ENCODE data around the gene NKX1-1.

NKX1-1 gene

GRCh38 chr4:1361431-1361830, 44.8 kb downstream of the NKX1-1 start:
- FAIRE-seq (no peak), DNase-seq (ENCODE audit: insufficient read length, low spot score) (no peak)
- TF ChIP-seq POLR2AphosphoS5 (IDR thresholded peaks at IDR 0.05; ENCODE audit: low read depth, low read length) (no peak), SPI1 (IDR thresholded peaks at IDR 0.05; ENCODE audit: low read depth, low read length) (no peak), PAX5 (IDR thresholded peaks at IDR 0.05; ENCODE audit: insufficient read depth, low read length, severe bottlenecking) (no peak), POU2F2 (IDR thresholded peaks at IDR 0.05; ENCODE audit: low read depth, low read length) (no peak), POLR2A (IDR thresholded peaks at IDR 0.05; ENCODE audit: low read depth, low read length) (no peak), TAF1 (IDR thresholded peaks at IDR 0.05; ENCODE audit: low read depth, low read length) (no peak)

GRCh38 chr4:1360423-1361283, 45.6 kb downstream of the NKX1-1 start:
- TF ChIP-seq SPI1 (IDR thresholded peaks at IDR 0.05; ENCODE audit: low read depth, low read length) (no peak), POU2F2 (IDR thresholded peaks at IDR 0.05; ENCODE audit: low read depth, low read length) (no peak), TAF1 (IDR thresholded peaks at IDR 0.05; ENCODE audit: low read depth, low read length) (no peak), POLR2A (IDR thresholded peaks at IDR 0.05; ENCODE audit: low read depth, low read length) (no peak), PAX5 (IDR thresholded peaks at IDR 0.05; ENCODE audit: insufficient read depth, low read length, severe bottlenecking) (no peak), POLR2AphosphoS5 (IDR thresholded peaks at IDR 0.05; ENCODE audit: low read depth, low read length) (no peak)
- FAIRE-seq (no peak), DNase-seq (ENCODE audit: insufficient read length, low spot score) (no peak)

- FAIRE-seq (no peak), DNase-seq (ENCODE audit: insufficient read length, low spot score) (no peak)
- TF ChIP-seq PAX5 (IDR thresholded peaks at IDR 0.05; ENCODE audit: insufficient read depth, low read length, severe bottlenecking) (no peak), POLR2A (IDR thresholded peaks at IDR 0.05; ENCODE audit: low read depth, low read length) (no peak), TAF1 (IDR thresholded peaks at IDR 0.05; ENCODE audit: low read depth, low read length) (no peak), SPI1 (IDR thresholded peaks at IDR 0.05; ENCODE audit: low read depth, low read length) (no peak), POLR2AphosphoS5 (IDR thresholded peaks at IDR 0.05; ENCODE audit: low read depth, low read length) (no peak), POU2F2 (IDR thresholded peaks at IDR 0.05; ENCODE audit: low read depth, low read length) (no peak)
These were observed 46.3 kb downstream of the NKX1-1 start for GRCh38 chr4:1359976-1360375.

- no peak for FAIRE-seq
- DNase-seq (ENCODE audit: insufficient read length, low spot score) = no peak
- TF ChIP-seq TAF1 (IDR thresholded peaks at IDR 0.05; ENCODE audit: low read depth, low read length) = no peak
- no peak for TF ChIP-seq POU2F2 (IDR thresholded peaks at IDR 0.05; ENCODE audit: low read depth, low read length)
- TF ChIP-seq PAX5 (IDR thresholded peaks at IDR 0.05; ENCODE audit: insufficient read depth, low read length, severe bottlenecking) = no peak
- no peak for TF ChIP-seq POLR2AphosphoS5 (IDR thresholded peaks at IDR 0.05; ENCODE audit: low read depth, low read length)
- no peak for TF ChIP-seq SPI1 (IDR thresholded peaks at IDR 0.05; ENCODE audit: low read depth, low read length)
- TF ChIP-seq POLR2A (IDR thresholded peaks at IDR 0.05; ENCODE audit: low read depth, low read length) = no peak
These were observed 47.1 kb downstream of the NKX1-1 start for GRCh38 chr4:1359144-1359501.

- FAIRE-seq = no peak
- no peak for DNase-seq (ENCODE audit: insufficient read length, low spot score)
- no peak for TF ChIP-seq POLR2AphosphoS5 (IDR thresholded peaks at IDR 0.05; ENCODE audit: low read depth, low read length)
- no peak for TF ChIP-seq TAF1 (IDR thresholded peaks at IDR 0.05; ENCODE audit: low read depth, low read length)
- no peak for TF ChIP-seq SPI1 (IDR thresholded peaks at IDR 0.05; ENCODE audit: low read depth, low read length)
- no peak for TF ChIP-seq POU2F2 (IDR thresholded peaks at IDR 0.05; ENCODE audit: low read depth, low read length)
- no peak for TF ChIP-seq PAX5 (IDR thresholded peaks at IDR 0.05; ENCODE audit: insufficient read depth, low read length, severe bottlenecking)
- TF ChIP-seq POLR2A (IDR thresholded peaks at IDR 0.05; ENCODE audit: low read depth, low read length) = no peak
These were observed 47.7 kb downstream of the NKX1-1 start for GRCh38 chr4:1358421-1359143.

- FAIRE-seq = no peak
- TF ChIP-seq POU2F2 (IDR thresholded peaks at IDR 0.05; ENCODE audit: low read depth, low read length) = no peak
- TF ChIP-seq TAF1 (IDR thresholded peaks at IDR 0.05; ENCODE audit: low read depth, low read length) = no peak
- TF ChIP-seq SPI1 (IDR thresholded peaks at IDR 0.05; ENCODE audit: low read depth, low read length) = no peak
- TF ChIP-seq PAX5 (IDR thresholded peaks at IDR 0.05; ENCODE audit: insufficient read depth, low read length, severe bottlenecking) = no peak
- no peak for TF ChIP-seq POLR2A (IDR thresholded peaks at IDR 0.05; ENCODE audit: low read depth, low read length)
- TF ChIP-seq POLR2AphosphoS5 (IDR thresholded peaks at IDR 0.05; ENCODE audit: low read depth, low read length) = no peak
- no peak for DNase-seq (ENCODE audit: insufficient read length, low spot score)
These were observed 48.6 kb downstream of the NKX1-1 start for GRCh38 chr4:1357356-1358248.

- no peak for FAIRE-seq
- DNase-seq (ENCODE audit: insufficient read length, low spot score) = peak; percentile 66
- TF ChIP-seq POLR2AphosphoS5 (IDR thresholded peaks at IDR 0.05; ENCODE audit: low read depth, low read length) (no peak), PAX5 (IDR thresholded peaks at IDR 0.05; ENCODE audit: insufficient read depth, low read length, severe bottlenecking) (no peak), TAF1 (IDR thresholded peaks at IDR 0.05; ENCODE audit: low read depth, low read length) (no peak), POU2F2 (IDR thresholded peaks at IDR 0.05; ENCODE audit: low read depth, low read length) (no peak), POLR2A (IDR thresholded peaks at IDR 0.05; ENCODE audit: low read depth, low read length) (no peak), SPI1 (IDR thresholded peaks at IDR 0.05; ENCODE audit: low read depth, low read length) (no peak)
These were observed 49.9 kb downstream of the NKX1-1 start for GRCh38 chr4:1356181-1356998.

- DNase-seq (ENCODE audit: insufficient read length, low spot score) = no peak
- FAIRE-seq = no peak
- TF ChIP-seq POLR2AphosphoS5 (IDR thresholded peaks at IDR 0.05; ENCODE audit: low read depth, low read length) = no peak
- no peak for TF ChIP-seq TAF1 (IDR thresholded peaks at IDR 0.05; ENCODE audit: low read depth, low read length)
- no peak for TF ChIP-seq POU2F2 (IDR thresholded peaks at IDR 0.05; ENCODE audit: low read depth, low read length)
- TF ChIP-seq POLR2A (IDR thresholded peaks at IDR 0.05; ENCODE audit: low read depth, low read length) = no peak
- no peak for TF ChIP-seq SPI1 (IDR thresholded peaks at IDR 0.05; ENCODE audit: low read depth, low read length)
- no peak for TF ChIP-seq PAX5 (IDR thresholded peaks at IDR 0.05; ENCODE audit: insufficient read depth, low read length, severe bottlenecking)
These were observed 50.9 kb downstream of the NKX1-1 start for GRCh38 chr4:1355378-1355777.

Measured in GM12891 (cell line).